ENCODE data around the gene XPNPEP3.
"Not testable (repeated sequence)": the region's sequence is repeated elsewhere in the genome, so short reads cannot be mapped to it uniquely, and the experiment has no call there.

Gene XPNPEP3

GRCh38 chr22:40862013-40862412 lies 5.1 kb downstream of the XPNPEP3 start, which contains the start of gene DNAJB7:
TSS of gene DNAJB7 (minus strand) at chr22:40862113. CDS start at chr22:40861994, 119 bp downstream.
- DNase-seq = no peak

- DNase-seq = no peak
Measured at GRCh38 chr22:40862537-40862936, 5.6 kb downstream of the XPNPEP3 start.

GRCh38 chr22:40867109-40867508 lies 10.2 kb downstream of the XPNPEP3 start:
- no peak for DNase-seq

- DNase-seq = not testable (repeated sequence)
Measured at GRCh38 chr22:40868379-40868778, 11.4 kb downstream of the XPNPEP3 start.

GRCh38 chr22:40874016-40874415 lies 17.1 kb downstream of the XPNPEP3 start:
- no peak for DNase-seq

GRCh38 chr22:40875111-40875510 lies 18.2 kb downstream of the XPNPEP3 start:
- DNase-seq = no peak

GRCh38 chr22:40876907-40877306 lies 20.0 kb downstream of the XPNPEP3 start:
- DNase-seq = no peak

GRCh38 chr22:40877488-40877887 lies 20.5 kb downstream of the XPNPEP3 start:
- no peak for DNase-seq

- DNase-seq = no peak
Measured at GRCh38 chr22:40878922-40879321, 22.0 kb downstream of the XPNPEP3 start.

GRCh38 chr22:40889116-40889515 lies 32.2 kb downstream of the XPNPEP3 start:
- DNase-seq = no peak

- no peak for DNase-seq
Measured at GRCh38 chr22:40890881-40891280, 33.9 kb downstream of the XPNPEP3 start.

- no peak for DNase-seq
Measured at GRCh38 chr22:40894417-40894816, 37.5 kb downstream of the XPNPEP3 start.

GRCh38 chr22:40898850-40899357 lies 42.0 kb downstream of the XPNPEP3 start:
- no peak for DNase-seq

GRCh38 chr22:40904101-40904500 lies 47.2 kb downstream of the XPNPEP3 start:
- no peak for DNase-seq

- DNase-seq = no peak
Measured at GRCh38 chr22:40908895-40909294, 51.9 kb downstream of the XPNPEP3 start.

GRCh38 chr22:40911772-40912171 lies 54.8 kb downstream of the XPNPEP3 start:
- no peak for DNase-seq

- not testable (repeated sequence) for DNase-seq
Measured at GRCh38 chr22:40912987-40913386, 56.0 kb downstream of the XPNPEP3 start.

- no peak for DNase-seq
Measured at GRCh38 chr22:40919446-40919845, 62.5 kb downstream of the XPNPEP3 start.

- DNase-seq = no peak
Measured at GRCh38 chr22:40920526-40920925, 63.6 kb downstream of the XPNPEP3 start.

GRCh38 chr22:40922484-40923303 lies 65.7 kb downstream of the XPNPEP3 start:
- DNase-seq = no peak

- no peak for DNase-seq
Measured at GRCh38 chr22:40928657-40929056, 71.7 kb downstream of the XPNPEP3 start.

GRCh38 chr22:40932396-40932795 lies 75.4 kb downstream of the XPNPEP3 start:
- DNase-seq = no peak

- DNase-seq = no peak
Measured at GRCh38 chr22:40939202-40939601, 82.3 kb downstream of the XPNPEP3 start.

GRCh38 chr22:40950962-40951794 lies 94.2 kb downstream of the XPNPEP3 start, which contains the start of gene RBX1:
TSS of gene RBX1 (plus strand) at chr22:40951378. CDS start at chr22:40951399, 21 bp downstream.
- DNase-seq = peak; percentile 86
